ENCODE results near the gene TNNC1. TPM values are rescaled to one million over a fixed set of nuclear protein-coding genes. Genes with fewer than 3 reads are reported as not detected.

TNNC1 gene
- total RNA-seq, 1 experiment from 2014 or later: not detected

- Histone ChIP-seq H3K4me1 (ENCODE audit: insufficient read depth, low read length, poor library complexity, severe bottlenecking) (no peaks in the 10 kb centered on the region), H3K36me3 (ENCODE audit: insufficient read depth, low read length, poor library complexity, severe bottlenecking) (no peaks in the 10 kb centered on the region), H3K27me3 (replicated peaks; ENCODE audit: insufficient read depth, low read depth, low read length, poor library complexity) (no peaks in the 10 kb centered on the region), H3K4me3 (ENCODE audit: low read depth, low read length, poor library complexity, severe bottlenecking) (no peak overlapping the region), H3K9me3 (ENCODE audit: low read depth, low read length, poor library complexity, severe bottlenecking) (no peaks in the 10 kb centered on the region), H3K27ac (ENCODE audit: low read depth, low read length, poor library complexity, severe bottlenecking) (no peak overlapping the region)
- TF ChIP-seq EZH2 (IDR thresholded peaks at IDR 0.05; ENCODE audit: borderline replicate concordance, low read depth, low read length, poor library complexity, severe bottlenecking) (no peak), CTCF (conservative IDR thresholded peaks at IDR 0.05; ENCODE audit: low read depth, low read length) (peak; percentile 78)
- ChIA-PET POLR2A (ENCODE audit: low non-redundant PET) (no interaction called here), CTCF (no interaction called here)
- peak; percentile 63 for DNase-seq (ENCODE audit: low spot score)
- BruUV-seq (replicated peaks): no TSS peak
- intact Hi-C loops (cut with micrococcal nuclease; ENCODE audit: unreplicated experiment): loop anchor here (5.0 kb wide), 1 partner anchor 225 kb away; no protein-coding TSS in a partner anchor
These were observed 7.0 kb downstream of the TNNC1 start for GRCh38 chr3:52446631-52447511.

GRCh38 chr3:52446042-52446441 is 7.8 kb downstream of the TNNC1 start:
- TF ChIP-seq EZH2 (IDR thresholded peaks at IDR 0.05; ENCODE audit: borderline replicate concordance, low read depth, low read length, poor library complexity, severe bottlenecking) (no peak), CTCF (conservative IDR thresholded peaks at IDR 0.05; ENCODE audit: low read depth, low read length) (no peak)
- CTCF ChIA-PET: interaction anchor here (0.5 kb wide), 1 partner anchor 34 kb away, joined by 3 read pairs; no protein-coding TSS in a partner anchor
- DNase-seq (ENCODE audit: low spot score): no peak
- H3K4me3 ChIP-seq (ENCODE audit: low read depth, low read length, poor library complexity, severe bottlenecking): no peak overlapping the region
- no peak overlapping the region for H3K27ac ChIP-seq (ENCODE audit: low read depth, low read length, poor library complexity, severe bottlenecking)
- H3K4me1 ChIP-seq (ENCODE audit: insufficient read depth, low read length, poor library complexity, severe bottlenecking): no peaks in the 10 kb centered on the region
- H3K36me3 ChIP-seq (ENCODE audit: insufficient read depth, low read length, poor library complexity, severe bottlenecking): no peaks in the 10 kb centered on the region
- no peaks in the 10 kb centered on the region for H3K9me3 ChIP-seq (ENCODE audit: low read depth, low read length, poor library complexity, severe bottlenecking)
- POLR2A ChIA-PET (ENCODE audit: low non-redundant PET): no interaction called here
- no peaks in the 10 kb centered on the region for H3K27me3 ChIP-seq (replicated peaks; ENCODE audit: insufficient read depth, low read depth, low read length, poor library complexity)
- intact Hi-C loops (cut with micrococcal nuclease; ENCODE audit: unreplicated experiment): loop anchor here (5.0 kb wide), 1 partner anchor 224 kb away; no protein-coding TSS in a partner anchor
- BruUV-seq (replicated peaks): no TSS peak

- no TSS peak for BruUV-seq (replicated peaks)
- no peak for TF ChIP-seq CTCF (conservative IDR thresholded peaks at IDR 0.05; ENCODE audit: low read depth, low read length)
- TF ChIP-seq EZH2 (IDR thresholded peaks at IDR 0.05; ENCODE audit: borderline replicate concordance, low read depth, low read length, poor library complexity, severe bottlenecking): no peak
- ChIA-PET CTCF (no interaction called here), POLR2A (ENCODE audit: low non-redundant PET) (no interaction called here)
- Histone ChIP-seq H3K27me3 (replicated peaks; ENCODE audit: insufficient read depth, low read depth, low read length, poor library complexity) (no peaks in the 10 kb centered on the region), H3K4me1 (ENCODE audit: insufficient read depth, low read length, poor library complexity, severe bottlenecking) (no peaks in the 10 kb centered on the region), H3K4me3 (ENCODE audit: low read depth, low read length, poor library complexity, severe bottlenecking) (no peak within 1 kb of the TSS), H3K36me3 (ENCODE audit: insufficient read depth, low read length, poor library complexity, severe bottlenecking) (no peaks in the 10 kb centered on the region), H3K27ac (ENCODE audit: low read depth, low read length, poor library complexity, severe bottlenecking) (no peak within 1 kb of the TSS), H3K9me3 (ENCODE audit: low read depth, low read length, poor library complexity, severe bottlenecking) (no peaks in the 10 kb centered on the region)
- intact Hi-C loops (cut with micrococcal nuclease; ENCODE audit: unreplicated experiment): loop anchor here (5.0 kb wide), 1 partner anchor 223 kb away; no protein-coding TSS in a partner anchor
- peak; percentile 52 for DNase-seq (ENCODE audit: low spot score)
These were observed 8.7 kb downstream of the TNNC1 start, which contains the start of gene SEMA3G for GRCh38 chr3:52444860-52445793. TSS of gene SEMA3G (minus strand) at chr3:52445103. CDS start at chr3:52445027, 76 bp downstream.

Measured in A673 (cell line).